Activated CD4-positive, alpha-beta T cell treated with anti-CD3 and anti-CD28 coated beads for 1 hour (primary cell): ENCODE measurements around the gene ANKRD10.
"Not testable (repeated sequence)": the region's sequence is repeated elsewhere in the genome, so short reads cannot be mapped to it uniquely, and the experiment has no call there.

Experiments
- DNase-seq: peaks from one replicate; pipeline ENCODE4 v3.0.0-alpha.2; 2020

ANKRD10 gene

DNA sequence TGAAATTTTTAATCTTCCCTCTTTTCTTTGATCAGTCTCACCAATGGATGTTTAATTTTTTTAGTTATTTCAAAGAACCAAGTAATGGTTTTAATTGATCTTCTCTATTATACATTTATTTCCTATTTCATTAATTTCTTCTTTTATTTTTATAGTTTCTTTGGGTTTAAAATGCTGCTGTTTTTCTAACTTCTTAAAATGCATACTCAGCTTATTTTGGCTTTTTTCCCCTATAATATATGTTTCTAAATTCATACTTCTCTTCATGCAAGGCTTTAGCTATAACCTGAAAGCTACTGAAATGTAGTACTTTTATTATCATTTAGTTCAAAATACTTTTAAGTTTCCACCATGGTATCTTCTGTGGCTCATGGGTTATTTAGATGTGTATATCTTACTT is 53.9 kb downstream of the ANKRD10 start:
- no peak for DNase-seq

- DNase-seq: no peak
Observed at GRCh38 chr13:110856942-110857835, 57.7 kb downstream of the ANKRD10 start.

- DNase-seq: no peak
Observed at GRCh38 chr13:110855363-110855762, 59.5 kb downstream of the ANKRD10 start.

DNA sequence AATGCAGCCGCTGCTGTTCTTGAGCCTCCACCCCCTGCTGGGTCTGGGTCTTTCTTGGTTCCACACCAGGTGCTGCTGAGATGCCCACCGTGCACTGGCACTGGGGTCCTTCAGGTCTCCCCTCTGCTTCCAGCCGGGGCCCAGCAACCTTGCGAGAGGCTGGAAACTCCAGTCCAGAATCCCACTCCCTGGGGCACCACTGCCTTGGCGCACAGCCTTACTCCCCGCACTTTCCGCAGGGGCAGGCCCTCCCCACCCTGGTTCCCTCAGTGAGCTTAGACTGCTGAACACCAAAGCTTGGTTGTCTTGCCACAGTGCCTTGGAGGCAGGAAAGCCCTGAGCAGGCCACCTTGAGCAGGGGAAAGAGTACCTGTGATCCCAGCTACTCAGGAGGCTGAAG is 60.0 kb downstream of the ANKRD10 start:
- DNase-seq: no peak

DNA sequence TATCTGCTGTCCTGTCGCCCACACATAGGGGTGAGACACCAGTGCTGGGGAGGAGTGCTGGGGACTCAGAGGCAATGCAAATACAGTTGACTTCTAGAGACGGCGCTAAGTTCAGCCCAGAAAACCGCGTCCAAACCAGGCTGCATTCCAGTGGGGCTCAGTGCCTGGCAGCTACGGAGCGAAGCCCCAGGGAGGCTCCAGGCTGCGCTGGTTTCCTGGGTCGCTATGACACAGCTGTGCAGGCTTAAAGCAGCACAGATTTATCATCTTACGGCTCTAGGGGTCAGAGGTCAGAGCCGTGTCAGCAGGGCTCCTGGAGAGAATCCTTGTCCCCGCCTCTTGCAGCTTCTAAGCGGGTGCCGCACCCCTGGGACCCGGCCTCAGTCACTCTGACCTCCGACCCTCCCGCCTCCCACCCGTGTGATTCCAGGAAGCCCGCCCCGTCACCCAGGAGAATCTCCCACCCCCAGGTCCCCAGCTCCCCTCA is 61.6 kb downstream of the ANKRD10 start:
- DNase-seq: no peak

DNA sequence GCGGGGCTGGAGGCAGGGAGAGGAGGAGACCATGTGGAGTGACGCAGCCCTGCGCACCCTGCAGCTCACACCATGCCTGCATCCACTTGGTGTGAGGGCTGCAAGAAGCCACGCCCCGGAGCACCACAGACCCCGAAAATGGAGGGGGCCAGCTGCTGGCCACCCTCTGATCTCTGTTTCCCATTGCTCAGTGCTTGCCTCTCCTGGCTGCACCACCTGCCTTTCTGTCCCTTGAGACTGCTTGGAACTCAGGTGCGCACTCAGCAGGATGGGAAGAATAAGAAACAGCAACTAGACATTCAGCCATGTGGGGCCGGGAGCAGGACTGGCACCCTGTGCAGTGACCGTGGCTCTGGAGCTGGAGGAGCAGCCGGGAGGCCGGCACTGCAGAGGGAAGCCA is 64.0 kb downstream of the ANKRD10 start:
- no peak for DNase-seq

DNA sequence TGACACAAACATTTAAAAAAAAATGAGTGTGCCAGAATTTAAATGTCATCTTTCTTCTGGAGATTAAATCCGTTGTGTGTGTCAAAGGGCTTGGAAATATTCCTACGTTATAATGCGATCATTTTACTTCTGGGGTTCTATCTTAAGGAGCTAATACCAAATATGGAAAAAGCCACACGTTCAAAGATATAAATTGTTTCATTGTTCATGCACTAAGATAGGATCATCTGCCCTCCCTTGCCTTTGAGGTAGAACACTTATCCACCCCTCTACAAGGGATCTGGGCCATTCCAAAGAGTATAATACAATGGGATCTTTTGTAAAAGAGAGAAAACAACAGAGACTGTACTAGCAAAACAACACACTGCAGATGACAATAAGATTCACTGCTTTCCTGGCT is 64.9 kb downstream of the ANKRD10 start:
- DNase-seq: no peak

- no peak for DNase-seq
Observed at GRCh38 chr13:110845520-110845919, 69.3 kb downstream of the ANKRD10 start.

DNA sequence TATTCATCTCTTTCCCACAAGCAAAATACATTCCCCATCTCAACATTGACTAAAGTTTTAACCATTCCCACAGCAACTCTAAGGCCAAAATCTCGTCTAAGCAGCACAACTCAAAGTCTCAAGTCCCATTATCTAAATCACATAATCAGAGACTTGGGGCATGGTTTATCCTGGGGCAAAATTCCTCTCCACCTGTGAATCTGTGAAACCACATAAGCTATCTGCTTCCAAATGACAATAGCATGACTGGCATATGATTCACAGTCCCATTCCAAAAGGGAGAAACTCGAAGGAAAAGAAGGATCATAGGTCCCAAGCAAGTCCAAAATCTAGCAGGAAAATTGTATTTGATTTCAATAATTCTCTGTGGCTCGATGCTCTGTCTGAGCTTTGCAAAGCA is 73.0 kb downstream of the ANKRD10 start:
- DNase-seq: no peak

GRCh38 chr13:110841406-110841805 is 73.5 kb downstream of the ANKRD10 start:
- no peak for DNase-seq

- no peak for DNase-seq
Observed at GRCh38 chr13:110838867-110839538, 75.9 kb downstream of the ANKRD10 start.

- no peak for DNase-seq
Observed at GRCh38 chr13:110838116-110838515, 76.8 kb downstream of the ANKRD10 start.

GRCh38 chr13:110837397-110838061 is 77.3 kb downstream of the ANKRD10 start:
- not testable (repeated sequence) for DNase-seq

- DNase-seq: no peak
Observed at GRCh38 chr13:110836605-110836903, 78.3 kb downstream of the ANKRD10 start.

DNA sequence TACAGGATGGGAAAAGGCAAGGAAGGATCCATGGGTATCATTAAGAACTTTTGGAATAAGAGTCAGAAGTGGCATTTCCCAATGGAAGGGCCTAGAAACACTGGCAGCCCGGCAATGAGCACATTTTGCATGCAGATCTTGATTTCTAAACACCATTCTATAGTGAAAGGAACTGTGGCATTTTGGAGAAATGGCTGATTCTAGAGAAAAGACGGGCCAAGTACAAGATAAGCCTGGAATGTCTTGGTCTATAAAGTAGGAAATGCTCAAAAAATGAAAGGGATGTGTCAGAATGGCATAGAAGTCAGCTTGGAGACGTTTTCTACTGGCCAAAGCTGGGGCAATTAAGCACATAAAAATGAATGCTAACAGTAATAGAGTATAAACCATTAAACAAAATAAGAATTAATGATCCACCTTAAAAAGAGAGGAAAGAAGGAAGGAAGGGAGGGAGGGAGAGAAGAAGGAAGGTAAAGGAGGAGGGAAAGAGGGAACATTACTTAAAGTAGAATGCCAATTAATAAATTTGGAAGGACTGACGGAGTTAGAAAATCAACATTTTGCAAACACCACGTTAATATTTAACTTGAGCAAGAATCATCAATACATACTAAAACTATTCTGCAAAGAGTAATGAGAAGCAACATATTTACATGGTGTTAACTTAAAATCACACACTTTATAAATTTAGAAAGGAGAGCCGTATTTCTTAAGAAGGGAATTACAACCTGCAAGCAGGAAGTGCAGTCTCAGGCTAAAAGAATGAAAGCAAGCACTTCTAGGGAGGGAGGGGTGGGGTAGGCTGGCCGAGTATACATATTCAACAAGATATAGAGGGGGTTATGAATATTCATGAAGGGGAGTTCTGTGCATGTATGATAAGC is 78.9 kb downstream of the ANKRD10 start:
- DNase-seq: no peak

GRCh38 chr13:110834572-110834971 is 80.3 kb downstream of the ANKRD10 start:
- no peak for DNase-seq

DNA sequence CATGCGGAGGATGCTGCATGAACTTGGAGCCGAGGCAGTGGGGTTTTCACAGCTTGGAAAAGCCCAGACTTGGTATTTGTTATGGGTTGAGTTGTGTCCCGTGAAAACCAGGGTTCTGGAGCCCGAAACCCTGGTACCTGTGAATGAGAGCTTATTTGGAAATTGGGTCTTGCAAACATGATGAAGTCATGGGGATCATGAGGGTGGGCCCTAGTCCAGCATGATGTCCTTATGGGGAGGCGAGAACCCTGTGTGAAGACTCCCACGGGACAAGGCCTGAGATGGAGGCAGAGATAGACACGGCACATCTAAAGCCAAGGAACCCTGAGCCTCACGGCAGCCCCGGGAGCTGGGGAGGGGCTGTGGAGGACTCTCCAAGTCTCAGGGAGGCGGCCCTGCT is 82.3 kb downstream of the ANKRD10 start:
- no peak for DNase-seq

GRCh38 chr13:110832205-110832479 is 82.7 kb downstream of the ANKRD10 start:
- DNase-seq: no peak

GRCh38 chr13:110831437-110832204 is 83.2 kb downstream of the ANKRD10 start:
- DNase-seq: no peak

DNA sequence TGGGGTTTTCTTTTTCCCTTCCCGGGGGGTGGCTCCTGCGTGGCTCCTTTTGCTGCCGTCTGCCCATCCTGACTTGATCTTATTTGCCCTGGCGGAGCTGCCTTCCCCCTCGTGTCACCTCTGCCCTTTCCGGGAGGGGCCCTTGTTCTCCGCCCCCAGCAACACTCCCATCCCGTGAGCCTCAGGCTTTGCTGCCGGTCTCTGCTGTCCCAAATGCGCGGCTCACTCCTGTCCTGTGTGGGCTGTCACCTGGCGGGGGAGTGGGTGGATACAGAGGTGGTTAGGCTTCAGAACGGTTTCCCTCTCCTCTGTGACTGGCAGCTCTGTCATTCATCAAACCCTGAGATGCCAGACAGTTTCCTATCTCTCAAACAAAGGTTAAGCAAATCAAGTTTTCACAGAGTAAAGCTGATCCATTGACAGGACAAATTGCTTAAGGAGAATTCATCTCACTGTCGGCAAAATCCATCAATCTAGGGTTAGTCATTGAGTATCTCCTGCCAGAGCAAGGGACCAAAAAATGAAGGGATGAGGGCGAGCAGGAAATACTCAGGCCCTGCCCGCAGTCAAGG is 84.0 kb downstream of the ANKRD10 start:
- DNase-seq: no peak

DNA sequence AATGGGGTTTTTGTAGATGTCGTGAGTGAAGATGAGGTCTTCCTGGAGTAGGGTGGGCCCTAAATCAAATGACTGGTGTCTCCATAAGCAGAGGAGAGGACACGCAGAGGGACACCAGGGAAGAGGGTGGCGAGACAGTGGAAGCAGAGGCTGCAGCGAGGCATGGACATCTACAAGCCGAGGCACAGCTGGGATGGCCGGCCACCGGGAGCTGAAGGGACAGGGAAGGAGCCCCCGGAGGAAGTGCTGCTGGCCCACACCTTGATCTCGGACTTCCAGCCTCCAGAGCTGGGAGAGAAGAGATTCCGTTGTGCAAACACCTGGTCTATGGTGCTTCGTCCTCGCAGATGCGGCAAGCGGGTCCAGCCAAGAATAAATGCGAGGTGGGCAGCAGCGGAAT is 84.5 kb downstream of the ANKRD10 start:
- DNase-seq: no peak

- DNase-seq: no peak
Observed at GRCh38 chr13:110829486-110829885, 85.4 kb downstream of the ANKRD10 start.
